ENCODE measurements around the gene PAOX.
"Not testable (repeated sequence)": the region's sequence is repeated elsewhere in the genome, so short reads cannot be mapped to it uniquely, and the experiment has no call there.

Gene PAOX

GRCh38 chr10:133412381-133412711 is 33.3 kb downstream of the PAOX start:
- H3K27ac ChIP-seq: no peak overlapping the region
- POLR2A ChIA-PET (ENCODE audit: low non-redundant PET): no interaction called here
- no peak for TF ChIP-seq CTCF (conservative IDR thresholded peaks at IDR 0.05; ENCODE audit: low read depth)
- CTCF ChIA-PET: no interaction called here
- no peak for DNase-seq (ENCODE audit: low spot score)

- CTCF ChIA-PET; POLR2A ChIA-PET (ENCODE audit: low non-redundant PET): not testable (repeated sequence)
These were observed 35.3 kb downstream of the PAOX start for GRCh38 chr10:133414401-133414800.

GRCh38 chr10:133415752-133416151 is 36.7 kb downstream of the PAOX start:
- ChIA-PET CTCF (no interaction called here), POLR2A (ENCODE audit: low non-redundant PET) (no interaction called here)
- TF ChIP-seq CTCF (conservative IDR thresholded peaks at IDR 0.05; ENCODE audit: low read depth): no peak
- no peak overlapping the region for H3K27ac ChIP-seq
- no peak for DNase-seq (ENCODE audit: low spot score)

More at GRCh38 chr10:133414401-133414800, 35.3 kb downstream of the PAOX start:
- not testable (repeated sequence) for DNase-seq (ENCODE audit: low spot score); H3K27ac ChIP-seq

GRCh38 chr10:133418289-133418993 is 39.4 kb downstream of the PAOX start:
- CTCF ChIA-PET: interaction anchor here (1.9 kb wide), 1 partner anchor 89 kb away, joined by 8 read pairs; no protein-coding TSS in a partner anchor

GRCh38 chr10:133419211-133419950 is 40.3 kb downstream of the PAOX start:
- ChIA-PET CTCF (interaction anchor here (1.9 kb wide), 1 partner anchor 90 kb away, joined by 8 read pairs; no protein-coding TSS in a partner anchor), POLR2A (ENCODE audit: low non-redundant PET) (no interaction called here)
- DNase-seq (ENCODE audit: low spot score): no peak
- TF ChIP-seq CTCF (conservative IDR thresholded peaks at IDR 0.05; ENCODE audit: low read depth): no peak
- H3K27ac ChIP-seq: 0 out of 2 replicates have a peak overlapping the region, but pooled peaks have one; percentile 4

More at GRCh38 chr10:133418289-133418993, 39.4 kb downstream of the PAOX start:
- POLR2A ChIA-PET (ENCODE audit: low non-redundant PET): no interaction called here
- H3K27ac ChIP-seq: no peak overlapping the region
- no peak for TF ChIP-seq CTCF (conservative IDR thresholded peaks at IDR 0.05; ENCODE audit: low read depth)
- DNase-seq (ENCODE audit: low spot score): no peak

- ChIA-PET POLR2A (ENCODE audit: low non-redundant PET) (no interaction called here), CTCF (interaction anchor here (0.6 to 1.9 kb wide), 2 partner anchors 90 to 183 kb away, joined by 3 to 8 read pairs; no protein-coding TSS in a partner anchor)
- DNase-seq (ENCODE audit: low spot score): no peak
- H3K27ac ChIP-seq: 0 out of 2 replicates have a peak overlapping the region, but pooled peaks have one; percentile 4
- TF ChIP-seq CTCF (conservative IDR thresholded peaks at IDR 0.05; ENCODE audit: low read depth): no peak
These were observed 41.0 kb downstream of the PAOX start for GRCh38 chr10:133420028-133420427.

- H3K27ac ChIP-seq: no peak overlapping the region
- ChIA-PET CTCF (interaction anchor here (0.6 kb wide), 1 partner anchor 184 kb away, joined by 3 read pairs; no protein-coding TSS in a partner anchor), POLR2A (ENCODE audit: low non-redundant PET) (no interaction called here)
- DNase-seq (ENCODE audit: low spot score): no peak
- no peak for TF ChIP-seq CTCF (conservative IDR thresholded peaks at IDR 0.05; ENCODE audit: low read depth)
These were observed 41.5 kb downstream of the PAOX start for GRCh38 chr10:133420579-133420978.

All from RWPE1 (cell line).